ENCODE data around the gene YPEL4. TPM values are rescaled to one million over a fixed set of nuclear protein-coding genes. Genes with fewer than 3 reads are reported as not detected.
A peak's percentile ranks its signal among the peaks of the same experiment; 100 is the strongest.

Gene YPEL4
- total RNA-seq, 3 donors from 2014 or later (not counting 1 experiment from before 2014, with no cell fraction given), result 1.2 to 1.3 (median 1.2) TPM

GRCh38 chr11:57646194-57646798 lies 3.4 kb downstream of the YPEL4 start:
- ATAC-seq, result no peak
- Histone ChIP-seq H3K4me3 (ENCODE audit: low read length) (no peak overlapping the region), H3K9me3 (ENCODE audit: control insufficient read depth, insufficient read depth, low read length) (no peaks in the 10 kb centered on the region), H3K36me3 (ENCODE audit: control insufficient read depth, insufficient read depth, low read length) (no peaks in the 10 kb centered on the region), H3K27ac (ENCODE audit: low read length) (no peak overlapping the region), H3K27me3 (ENCODE audit: control insufficient read depth, insufficient read depth, low read length) (peaks cover 38% of the 10 kb centered on the region), H3K4me1 (ENCODE audit: control insufficient read depth, insufficient read depth, low read length) (peaks cover 36% of the 10 kb centered on the region)
- Mint-ChIP-seq H3K27ac (peak overlapping the region in 1 of 2 donors; percentile 87), H3K4me1 (peaks cover 28 to 38% of the 10 kb centered on the region in 2 donors), H3K4me3 (no peak overlapping the region), H3K27me3 (ENCODE audit: low read depth in 2 of 2) (peaks cover 42 to 46% of the 10 kb centered on the region in 2 donors), H3K36me3 (no peaks in the 10 kb centered on the region), H3K9me3 (no peaks in the 10 kb centered on the region)
- intact Hi-C loops (cut with micrococcal nuclease), result no loop called here
- 29% methylated on average over 10 of the region's 10 CpGs for WGBS (ENCODE audit: insufficient coverage)
- DNase-seq, result no peak
- TF ChIP-seq CTCF (IDR thresholded peaks at IDR 0.05), result no peak

GRCh38 chr11:57645689-57646085 lies 4.0 kb downstream of the YPEL4 start:
- DNase-seq, result no peak
- H3K4me1 Mint-ChIP-seq, result peaks cover 28 to 38% of the 10 kb centered on the region in 2 donors
- no peak for TF ChIP-seq CTCF (IDR thresholded peaks at IDR 0.05)
- peaks cover 36% of the 10 kb centered on the region for H3K4me1 ChIP-seq (ENCODE audit: control insufficient read depth, insufficient read depth, low read length)
- peak overlapping the region in 1 of 2 donors; percentile 27 for H3K27ac Mint-ChIP-seq
- no peak for ATAC-seq
- H3K4me3 ChIP-seq (ENCODE audit: low read length), result no peak overlapping the region
- H3K27me3 ChIP-seq (ENCODE audit: control insufficient read depth, insufficient read depth, low read length), result peaks cover 38% of the 10 kb centered on the region
- no peaks in the 10 kb centered on the region for H3K9me3 ChIP-seq (ENCODE audit: control insufficient read depth, insufficient read depth, low read length)
- no peaks in the 10 kb centered on the region for H3K36me3 ChIP-seq (ENCODE audit: control insufficient read depth, insufficient read depth, low read length)
- H3K4me3 Mint-ChIP-seq, result no peak overlapping the region
- no peaks in the 10 kb centered on the region for H3K9me3 Mint-ChIP-seq
- 22% methylated on average over 5 of the region's 5 CpGs for WGBS (ENCODE audit: insufficient coverage)
- H3K27me3 Mint-ChIP-seq (ENCODE audit: low read depth in 2 of 2), result peaks cover 42 to 46% of the 10 kb centered on the region in 2 donors
- H3K36me3 Mint-ChIP-seq, result no peaks in the 10 kb centered on the region
- no peak overlapping the region for H3K27ac ChIP-seq (ENCODE audit: low read length)
- intact Hi-C loops (cut with micrococcal nuclease), result loop anchor here (2.0 kb wide), 1 partner anchor 115 kb away; the partner anchor contains the start of gene TIMM10

- H3K36me3 Mint-ChIP-seq, result no peaks in the 10 kb centered on the region
- Histone ChIP-seq H3K27me3 (ENCODE audit: control insufficient read depth, insufficient read depth, low read length) (peaks cover 38% of the 10 kb centered on the region), H3K9me3 (ENCODE audit: control insufficient read depth, insufficient read depth, low read length) (no peaks in the 10 kb centered on the region), H3K4me1 (ENCODE audit: control insufficient read depth, insufficient read depth, low read length) (peaks cover 34% of the 10 kb centered on the region), H3K36me3 (ENCODE audit: control insufficient read depth, insufficient read depth, low read length) (no peaks in the 10 kb centered on the region), H3K27ac (ENCODE audit: low read length) (no peak overlapping the region), H3K4me3 (ENCODE audit: low read length) (no peak overlapping the region)
- intact Hi-C loops (cut with micrococcal nuclease), result loop anchor here (1.0 to 2.0 kb wide), 2 partner anchors 114 to 152 kb away; partner anchors contain the start of gene TIMM10
- H3K27ac Mint-ChIP-seq, result peak overlapping the region in 1 of 2 donors; percentile 35
- DNase-seq, result peak; percentile 70 to 91
- 22% methylated on average over 14 of the region's 17 CpGs for WGBS (ENCODE audit: insufficient coverage)
- H3K4me1 Mint-ChIP-seq, result peaks cover 26 to 35% of the 10 kb centered on the region in 2 donors
- H3K27me3 Mint-ChIP-seq (ENCODE audit: low read depth in 2 of 2), result peaks cover 42 to 46% of the 10 kb centered on the region in 2 donors
- TF ChIP-seq CTCF (IDR thresholded peaks at IDR 0.05), result peak; percentile 74
- no peaks in the 10 kb centered on the region for H3K9me3 Mint-ChIP-seq
- peak; percentile 56 to 84 (median 70) for ATAC-seq
- no peak overlapping the region for H3K4me3 Mint-ChIP-seq
These were observed 4.7 kb downstream of the YPEL4 start for GRCh38 chr11:57644748-57645688.

All from natural killer cell (primary cell).